ENCODE measurements around the gene TMEM266. TPM values are rescaled to one million over a fixed set of nuclear protein-coding genes. Genes with fewer than 3 reads are reported as not detected.

TMEM266 gene
- total and polyA plus RNA-seq, 7 donors, result 0.27 to 1.1 TPM; not detected in 5

GRCh38 chr15:76199106-76200082 lies 139.6 kb downstream of the TMEM266 start:
- TF ChIP-seq EP300 (IDR thresholded peaks at IDR 0.05) (no peak), POLR2A (IDR thresholded peaks at IDR 0.05) (no peak), POLR2AphosphoS5 (IDR thresholded peaks at IDR 0.05) (peak in 2 of 4 donors; percentile 27 to 39)
- TF ChIP-seq, protein P1, sequence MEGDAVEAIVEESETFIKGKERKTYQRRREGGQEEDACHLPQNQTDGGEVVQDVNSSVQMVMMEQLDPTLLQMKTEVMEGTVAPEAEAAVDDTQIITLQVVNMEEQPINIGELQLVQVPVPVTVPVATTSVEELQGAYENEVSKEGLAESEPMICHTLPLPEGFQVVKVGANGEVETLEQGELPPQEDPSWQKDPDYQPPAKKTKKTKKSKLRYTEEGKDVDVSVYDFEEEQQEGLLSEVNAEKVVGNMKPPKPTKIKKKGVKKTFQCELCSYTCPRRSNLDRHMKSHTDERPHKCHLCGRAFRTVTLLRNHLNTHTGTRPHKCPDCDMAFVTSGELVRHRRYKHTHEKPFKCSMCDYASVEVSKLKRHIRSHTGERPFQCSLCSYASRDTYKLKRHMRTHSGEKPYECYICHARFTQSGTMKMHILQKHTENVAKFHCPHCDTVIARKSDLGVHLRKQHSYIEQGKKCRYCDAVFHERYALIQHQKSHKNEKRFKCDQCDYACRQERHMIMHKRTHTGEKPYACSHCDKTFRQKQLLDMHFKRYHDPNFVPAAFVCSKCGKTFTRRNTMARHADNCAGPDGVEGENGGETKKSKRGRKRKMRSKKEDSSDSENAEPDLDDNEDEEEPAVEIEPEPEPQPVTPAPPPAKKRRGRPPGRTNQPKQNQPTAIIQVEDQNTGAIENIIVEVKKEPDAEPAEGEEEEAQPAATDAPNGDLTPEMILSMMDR (IDR thresholded peaks at IDR 0.05), result no peak
- peak; percentile 88 for DNase-seq
- H3K4me1 ChIP-seq, result peaks cover 0 to 42% (median 39%) of the 10 kb centered on the region in 4 donors
- H3K36me3 ChIP-seq, result no peaks in the 10 kb centered on the region
- no peaks in the 10 kb centered on the region for H3K27me3 ChIP-seq
- no peaks in the 10 kb centered on the region for H3K9me3 ChIP-seq
- WGBS, 2 donors, result 84 to 86% methylated on average over 19 of the region's 19 CpGs
- intact Hi-C loops (cut with DNase I), result no loop called here
- H3K4me3 ChIP-seq, result no peak overlapping the region
- H3K27ac ChIP-seq, result peak overlapping the region in 1 of 4 donors; percentile 38

DNA sequence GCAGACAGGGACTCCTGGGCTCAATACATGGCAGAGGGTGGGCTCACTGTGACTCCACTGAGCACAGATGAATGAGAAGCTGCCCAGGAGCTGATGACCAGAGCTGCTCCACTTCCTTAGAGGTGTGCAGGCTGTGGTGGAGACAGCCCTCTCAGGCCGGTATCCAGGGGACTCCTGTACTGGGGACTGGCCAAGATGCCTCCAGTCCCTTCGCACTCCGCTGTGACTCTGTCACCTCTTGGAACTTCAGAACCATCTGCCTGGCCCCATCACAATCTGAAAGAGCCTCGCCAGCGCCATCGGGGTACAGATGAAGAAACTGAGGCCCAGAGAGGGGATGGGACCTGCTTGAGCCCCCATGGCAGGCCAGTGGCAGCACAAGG lies 140.3 kb downstream of the TMEM266 start:
- Histone ChIP-seq H3K4me3 (no peak overlapping the region), H3K27me3 (no peaks in the 10 kb centered on the region), H3K36me3 (no peaks in the 10 kb centered on the region), H3K27ac (no peak overlapping the region), H3K9me3 (no peaks in the 10 kb centered on the region), H3K4me1 (peaks cover 0 to 42% (median 39%) of the 10 kb centered on the region in 4 donors)
- DNase-seq, result peak; percentile 56
- TF ChIP-seq POLR2AphosphoS5 (IDR thresholded peaks at IDR 0.05), result no peak
- no peak for TF ChIP-seq EP300 (IDR thresholded peaks at IDR 0.05)
- no peak for TF ChIP-seq POLR2A (IDR thresholded peaks at IDR 0.05)
- TF ChIP-seq, protein P1 (IDR thresholded peaks at IDR 0.05), result no peak
- 98 to 99% methylated on average over 6 of the region's 6 CpGs for WGBS, 2 donors
- intact Hi-C loops (cut with DNase I), result no loop called here

DNA sequence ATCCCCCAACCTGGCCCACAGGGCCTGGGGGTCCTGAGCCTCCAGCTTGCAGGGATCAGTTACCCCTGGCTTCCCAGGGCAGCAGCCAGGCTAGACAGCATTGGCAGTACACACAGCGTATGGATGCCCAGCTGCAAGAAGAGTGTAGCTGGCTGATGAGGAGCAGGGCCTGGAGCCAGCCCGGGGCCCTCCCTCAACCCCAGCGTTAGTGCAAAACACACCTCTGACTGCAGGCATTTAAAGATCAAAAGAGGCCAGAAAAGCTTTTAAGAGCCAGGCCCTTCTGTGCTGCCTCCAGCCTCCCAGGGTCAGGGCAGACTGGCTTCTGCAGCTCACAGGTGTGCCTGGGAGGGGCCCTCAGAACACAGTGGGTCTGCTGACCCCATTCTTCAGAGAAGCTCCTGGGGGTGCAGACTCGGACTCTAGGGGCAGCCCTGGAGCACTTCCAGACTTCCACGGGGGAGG lies 140.9 kb downstream of the TMEM266 start:
- peak; percentile 44 for DNase-seq
- H3K27ac ChIP-seq, result no peak overlapping the region
- H3K36me3 ChIP-seq, result peaks cover 0 to 2% (median 0%) of the 10 kb centered on the region in 4 donors
- TF ChIP-seq POLR2A (IDR thresholded peaks at IDR 0.05) (no peak), POLR2AphosphoS5 (IDR thresholded peaks at IDR 0.05) (no peak)
- no peaks in the 10 kb centered on the region for H3K9me3 ChIP-seq
- no peak overlapping the region for H3K4me3 ChIP-seq
- peaks cover 0 to 42% (median 38%) of the 10 kb centered on the region in 4 donors for H3K4me1 ChIP-seq
- 64 to 73% methylated on average over 5 of the region's 5 CpGs for WGBS, 2 donors
- intact Hi-C loops (cut with DNase I), result no loop called here
- H3K27me3 ChIP-seq, result no peaks in the 10 kb centered on the region

- H3K4me1 ChIP-seq, result peaks cover 0 to 36% (median 30%) of the 10 kb centered on the region in 4 donors
- H3K36me3 ChIP-seq, result peaks cover 0 to 10% (median 0%) of the 10 kb centered on the region in 4 donors
- TF ChIP-seq, protein P1 (IDR thresholded peaks at IDR 0.05), result no peak
- TF ChIP-seq EP300 (IDR thresholded peaks at IDR 0.05) (no peak), POLR2A (IDR thresholded peaks at IDR 0.05) (no peak), POLR2AphosphoS5 (IDR thresholded peaks at IDR 0.05) (no peak)
- no peaks in the 10 kb centered on the region for H3K27me3 ChIP-seq
- intact Hi-C loops (cut with DNase I), result no loop called here
- WGBS, 2 donors, result 92 to 93% methylated on average over 6 of the region's 6 CpGs
- no peaks in the 10 kb centered on the region for H3K9me3 ChIP-seq
- DNase-seq, result peak; percentile 57
- no peak overlapping the region for H3K4me3 ChIP-seq
- no peak overlapping the region for H3K27ac ChIP-seq
Measured at GRCh38 chr15:76201536-76202255, 141.9 kb downstream of the TMEM266 start.

Measured in sigmoid colon (tissue), 7 donors.